H1 (cell line): Measurements from ENCODE around the gene FMO4. TPM values are rescaled to one million over a fixed set of nuclear protein-coding genes. Genes with fewer than 3 reads are reported as not detected.

ENCODE experiments used
- CTCF ChIA-PET: fragments of 300-600 bp; sonication (Branson Sonifier 250); formaldehyde crosslinking; loops from one replicate; lab custom pipeline; 2021; ENCODE audit not compliant: partially characterized antibody; lab: Charles Lee
- POLR2A ChIA-PET: fragments of 300-600 bp; sonication (Branson Sonifier 250); formaldehyde crosslinking; loops from one replicate; lab custom pipeline; 2021; ENCODE audit warnings: inconsistent platforms; ENCODE audit not compliant: partially characterized antibody; lab: Charles Lee
- DNase-seq, 2 experiments: peaks; one replicate each; pipeline versions ENCODE4 v3.0.0 to v3.0.0-alpha.2; 2010 to 2022; ENCODE audit warnings: low spot score in 2 of 2, low read depth in 1 of 2, mixed read lengths in 1 of 2
- FAIRE-seq: peaks from 2 replicates; lab custom pipeline; 2011; peaks lifted over from hg19 to GRCh38; lab: Jason Lieb, UNC
- H2AFZ ChIP-seq: 2 replicates; pipeline ENCODE4 v1.8.1; 2012; ENCODE audit warnings: low read length, inconsistent platforms
- H2AK5ac ChIP-seq: 2 replicates; pipeline ENCODE4 v1.6.1; 2013; ENCODE audit warnings: low read depth, low read length
- H2BK120ac ChIP-seq: replicated peaks from 2 replicates; pipeline ENCODE3; 2013; ENCODE audit warnings: low read depth, low read length, inconsistent platforms
- H2BK12ac ChIP-seq: 2 replicates; pipeline ENCODE4 v1.6.1; 2013; ENCODE audit warnings: low read depth, low read length
- H2BK15ac ChIP-seq: 2 replicates; pipeline ENCODE4 v1.6.1; 2013; ENCODE audit warnings: low read length
- H2BK20ac ChIP-seq: 2 replicates; pipeline ENCODE4 v1.6.1; 2013; ENCODE audit warnings: low read length
- H2BK5ac ChIP-seq: 2 replicates; pipeline ENCODE4 v1.6.1; 2013; ENCODE audit warnings: low read depth, low read length
- H3K14ac ChIP-seq: 2 replicates; pipeline ENCODE4 v1.6.1; 2013; ENCODE audit warnings: inconsistent platforms; ENCODE audit not compliant: insufficient read length
- H3K18ac ChIP-seq: 2 replicates; pipeline ENCODE4 v1.6.1; 2013; ENCODE audit warnings: low read length; ENCODE audit errors: extremely low read depth
- H3K23ac ChIP-seq: 2 replicates; pipeline ENCODE4 v1.6.1; 2013; ENCODE audit warnings: inconsistent platforms; ENCODE audit not compliant: insufficient read length
- H3K23me2 ChIP-seq: 2 replicates; pipeline ENCODE4 v1.6.1; 2013; ENCODE audit warnings: low read depth, low read length
- H3K27ac ChIP-seq: 2 replicates; pipeline ENCODE4 v1.6.1; 2011; ENCODE audit warnings: low read depth, low read length, inconsistent platforms
- H3K27me3 ChIP-seq, 4 experiments: replicated peaks in 1 of 4; 1 replicate in 1 of 4; 2 replicates in 3 of 4; pipeline versions ENCODE4 v1.6.1 to v1.8.1; 2011 to 2013; ENCODE audit warnings: low read length in 3 of 4, mild to moderate bottlenecking in 3 of 4, inconsistent platforms in 2 of 4, mixed read lengths in 2 of 4, moderate library complexity in 1 of 4; ENCODE audit not compliant: control insufficient read depth in 3 of 4, insufficient read depth in 3 of 4; ENCODE audit errors: extremely low read depth in 1 of 4
- H3K36me3 ChIP-seq, 4 experiments: 2 replicates each; pipeline versions ENCODE4 v1.6.1 to v1.8.1; 2011 to 2013; ENCODE audit warnings: mild to moderate bottlenecking in 4 of 4, low read length in 3 of 4, moderate library complexity in 2 of 4, control low read depth in 1 of 4, inconsistent platforms in 1 of 4; ENCODE audit not compliant: insufficient read depth in 4 of 4, control insufficient read depth in 2 of 4
- H3K4ac ChIP-seq: replicated peaks from 2 replicates; pipeline ENCODE3; 2013; ENCODE audit warnings: low read length, low read depth, mixed read lengths, inconsistent platforms; ENCODE audit not compliant: insufficient read length
- H3K4me1 ChIP-seq, 4 experiments: replicated peaks in 1 of 4; 1 replicate in 1 of 4; 2 replicates in 3 of 4; pipeline versions ENCODE4 v1.6.1 to v1.8.1; 2011 to 2013; ENCODE audit warnings: low read length in 3 of 4, inconsistent platforms in 2 of 4, mixed read lengths in 1 of 4; ENCODE audit not compliant: insufficient read depth in 4 of 4, control insufficient read depth in 3 of 4
- H3K4me2 ChIP-seq, 2 experiments: 2 replicates each; pipeline versions ENCODE4 v1.6.1 to v1.8.1; 2011 to 2013; ENCODE audit warnings: low read depth in 2 of 2, low read length in 2 of 2, control low read depth in 1 of 2, inconsistent platforms in 1 of 2, mild to moderate bottlenecking in 1 of 2; ENCODE audit not compliant: insufficient read depth in 1 of 2
- H3K4me3 ChIP-seq, 4 experiments: fragments of 200-600, 300-600 bp in 1 of 4; sonication (generic), shearing (Covaris generic), sonication (Bioruptor Twin) in 1 of 4; 2 replicates each; pipeline versions ENCODE4 v1.5.1 to v1.8.1; 2011 to 2016; ENCODE audit warnings: low read length in 4 of 4, low read depth in 3 of 4, control low read depth in 2 of 4, inconsistent platforms in 2 of 4, mild to moderate bottlenecking in 2 of 4, mixed read lengths in 1 of 4, moderate library complexity in 1 of 4; ENCODE audit not compliant: insufficient read depth in 2 of 4; ENCODE audit errors: extremely low read depth in 1 of 4
- H3K56ac ChIP-seq: replicated peaks from 2 replicates; pipeline ENCODE3; 2013; ENCODE audit warnings: low read depth, mild to moderate bottlenecking, mixed read lengths, low read length, inconsistent platforms; ENCODE audit not compliant: insufficient read length
- H3K79me1 ChIP-seq: 2 replicates; pipeline ENCODE4 v1.6.1; 2013; ENCODE audit warnings: low read depth, low read length, control low read depth
- H3K79me2 ChIP-seq, 2 experiments: 2 replicates each; pipeline versions ENCODE4 v1.6.1 to v1.8.1; 2012 to 2013; ENCODE audit warnings: low read length in 2 of 2, mild to moderate bottlenecking in 2 of 2, inconsistent platforms in 1 of 2; ENCODE audit not compliant: insufficient read depth in 2 of 2, control insufficient read depth in 1 of 2
- H3K9ac ChIP-seq, 4 experiments: replicated peaks in 1 of 4; 1 replicate in 1 of 4; 2 replicates in 3 of 4; pipeline versions ENCODE4 v1.6.1 to v1.8.1; 2011 to 2013; ENCODE audit warnings: low read depth in 3 of 4, low read length in 3 of 4, control low read depth in 2 of 4, mild to moderate bottlenecking in 2 of 4, moderate library complexity in 2 of 4, inconsistent platforms in 1 of 4; ENCODE audit errors: extremely low read depth in 1 of 4
- H3K9me3 ChIP-seq, 2 experiments: 2 replicates each; pipeline versions ENCODE4 v1.6.1 to v1.8.1; 2012 to 2013; ENCODE audit warnings: mild to moderate bottlenecking in 2 of 2, moderate library complexity in 2 of 2, control low read depth in 1 of 2, inconsistent platforms in 1 of 2, low read depth in 1 of 2, low read length in 1 of 2, mixed read lengths in 1 of 2; ENCODE audit not compliant: insufficient read depth in 2 of 2
- H4K20me1 ChIP-seq, 2 experiments: replicated peaks in 1 of 2; 2 replicates each; pipeline versions ENCODE3 to v1.8.1; 2011 to 2013; ENCODE audit warnings: inconsistent platforms in 2 of 2, low read length in 2 of 2, mild to moderate bottlenecking in 1 of 2; ENCODE audit not compliant: insufficient read depth in 2 of 2, control insufficient read depth in 1 of 2
- H4K5ac ChIP-seq: 2 replicates; pipeline ENCODE4 v1.6.1; 2013; ENCODE audit warnings: low read length, low read depth, mixed read lengths, inconsistent platforms; ENCODE audit not compliant: insufficient read length
- H4K8ac ChIP-seq: 2 replicates; pipeline ENCODE4 v1.8.0; 2013; ENCODE audit warnings: mild to moderate bottlenecking, moderate library complexity, low read length, inconsistent platforms; ENCODE audit not compliant: insufficient read depth; ENCODE audit errors: extremely low read depth
- H4K91ac ChIP-seq: replicated peaks from 2 replicates; pipeline ENCODE3; 2013; ENCODE audit warnings: low read length, mixed read lengths, inconsistent platforms; ENCODE audit not compliant: insufficient read length
- ASH2L ChIP-seq: fragments of 200-600, 300-600 bp; sonication (generic); IDR thresholded peaks from one replicate; pipeline ENCODE4 v1.7.1; 2017; ENCODE audit warnings: low read length
- CREB1 ChIP-seq: IDR thresholded peaks from 2 replicates; pipeline ENCODE4 v1.6.1; 2012; ENCODE audit warnings: inconsistent platforms
- EP300 ChIP-seq, 2 experiments: IDR thresholded peaks; 1 replicate in 1 of 2; 2 replicates in 1 of 2; pipeline ENCODE4 v1.6.1; 2011 to 2012; ENCODE audit warnings: low read depth in 2 of 2, low read length in 2 of 2, mild to moderate bottlenecking in 2 of 2, borderline replicate concordance in 1 of 2, inconsistent platforms in 1 of 2, moderate library complexity in 1 of 2
- HDAC2 ChIP-seq, 2 experiments: fragments of 300-600 bp in 1 of 2; sonication (generic) in 1 of 2; IDR thresholded peaks; 2 replicates each; pipeline ENCODE4 v1.6.1; 2011 to 2012; ENCODE audit warnings: low read depth in 2 of 2, low read length in 2 of 2, mild to moderate bottlenecking in 2 of 2, moderate library complexity in 2 of 2, borderline replicate concordance in 1 of 2, inconsistent platforms in 1 of 2
- MAX ChIP-seq: IDR thresholded peaks from 2 replicates; pipeline ENCODE4 v1.6.1; 2012; ENCODE audit warnings: inconsistent platforms
- POLR2A ChIP-seq, 2 experiments: IDR thresholded peaks; 1 replicate in 1 of 2; 2 replicates in 1 of 2; pipeline ENCODE4 v1.6.1; 2011; ENCODE audit warnings: low read depth in 2 of 2, low read length in 2 of 2, mild to moderate bottlenecking in 2 of 2; ENCODE audit errors: control extremely low read depth in 1 of 2
- POU5F1 ChIP-seq: IDR thresholded peaks from 2 replicates; pipeline ENCODE4 v1.6.1; 2011; ENCODE audit warnings: low read depth, mild to moderate bottlenecking, low read length, moderate library complexity
- SP1 ChIP-seq: IDR thresholded peaks from 2 replicates; pipeline ENCODE4 v1.6.1; 2011; ENCODE audit warnings: low read depth, low read length
- TBP ChIP-seq: IDR thresholded peaks from 2 replicates; pipeline ENCODE4 v1.6.1; 2011; ENCODE audit warnings: low read depth, low read length, improper control_type of control experiment
- TCF12 ChIP-seq: IDR thresholded peaks from 2 replicates; pipeline ENCODE4 v1.6.1; 2011; ENCODE audit warnings: low read depth, mild to moderate bottlenecking, low read length
- TEAD4 ChIP-seq: IDR thresholded peaks from 2 replicates; pipeline ENCODE4 v1.6.1; 2012; ENCODE audit warnings: low read depth, low read length, inconsistent platforms, mixed read lengths
- YY1 ChIP-seq: IDR thresholded peaks from 2 replicates; pipeline ENCODE4 v1.6.1; 2011; ENCODE audit warnings: low read depth, mild to moderate bottlenecking, low read length
- WGBS, 2 experiments: shearing (Covaris generic) in 1 of 2; methylation state at CpG; one replicate each; pipeline versions ENCODE4 v1.1.6 to v1.1.7; 2013 to 2015; ENCODE audit warnings: low lambda C conversion rate in 2 of 2, mixed read lengths in 2 of 2, inconsistent platforms in 1 of 2, low coverage in 1 of 2, missing lambda C conversion rate in 1 of 2; ENCODE audit not compliant: insufficient replicate concordance in 2 of 2, insufficient coverage in 1 of 2, insufficient read length in 1 of 2; ENCODE audit errors: extremely low coverage in 1 of 2, missing lambda C conversion rate in 1 of 2; 5-methylcytosine and 5-hydroxymethylcytosine counted together
- polyA plus RNA-seq, 7 experiments: library from polyadenylated mRNA; depleted of rRNA in 3 of 7; stranded (reverse) in 5 of 7; unstranded in 2 of 7; fragments of >200 nt in 5 of 7; fragments of 200-250 nt in 2 of 7; gene quantifications; 1 replicate in 5 of 7; 2 replicates in 1 of 7; 4 replicates in 1 of 7; pipeline versions ENCODE4 v1.2.1 to v1.2.3, GENCODE V29; 2011 to 2013; ENCODE audit warnings: missing spikeins in 2 of 7, mixed read lengths in 2 of 7
- total RNA-seq: library from RNA; stranded (reverse); fragmentation: NEBNext Ultra II Directional; extraction: Animal tissue kit (Norgen Biotek cat#: 25700); gene quantifications from 2 replicates; pipeline ENCODE4 v1.2.1, GENCODE V29; 2021

The FMO4 gene
- total and polyA plus RNA-seq, 2 of the 8 experiments (the other 6 are each of a cell fraction or from before 2014, with no cell fraction given): 1.5 to 2.3 TPM

GRCh38 chr1:171298696-171299095, 15.3 kb upstream of the FMO4 start:
- Histone ChIP-seq H3K4me1 (peaks cover 5 to 30% (median 16%) of the 10 kb centered on the region in 4 experiments; a peak in 6 of 7 replicates), H3K27ac (peak overlapping the region; percentile 72), H3K27me3 (no peaks in the 10 kb centered on the region), H2BK120ac (peak overlapping the region; percentile 51), H2BK12ac (0 out of 2 replicates have a peak overlapping the region, but pooled peaks have one; percentile 92), H4K20me1 (no peaks in the 10 kb centered on the region), H3K18ac (peak overlapping the region; percentile 62; the same call in 1 of the 2 replicates), H2BK5ac (peak overlapping the region; percentile 100; the same call in 1 of the 2 replicates), H4K91ac (no peak overlapping the region), H3K4ac (no peak overlapping the region), H3K9me3 (no peaks in the 10 kb centered on the region), H3K4me2 (peak overlapping the region; percentile 20 to 30; a peak in 3 of 4 replicates), H3K4me3 (peak overlapping the region in 1 of 4 experiments; percentile 13; a peak in 1 of 8 replicates), H3K36me3 (no peaks in the 10 kb centered on the region), H2AFZ (no peak overlapping the region), H3K79me1 (no peaks in the 10 kb centered on the region), H2BK15ac (0 out of 2 replicates have a peak overlapping the region, but pooled peaks have one; percentile 18), H3K23ac (no peak overlapping the region), H3K79me2 (no peaks in the 10 kb centered on the region), H4K5ac (no peak overlapping the region), H3K14ac (no peak overlapping the region), H3K23me2 (no peaks in the 10 kb centered on the region), H4K8ac (no peak overlapping the region), H2AK5ac (no peak overlapping the region), H3K56ac (no peak overlapping the region), H2BK20ac (peak overlapping the region; percentile 93; the same call in 1 of the 2 replicates), H3K9ac (no peak overlapping the region)
- ChIA-PET CTCF (interaction anchor here (1.1 to 6.0 kb wide), 5 partner anchors 10 to 66 kb away, joined by 3 to 45 read pairs (median 3); partner anchors contain the start of gene FMO4), POLR2A (interaction anchor here (1.0 to 2.8 kb wide), 4 partner anchors 9 to 39 kb away, joined by 3 to 20 read pairs (median 7); partner anchors contain the start of gene FMO4)
- DNase-seq: no peak
- WGBS, 2 experiments: 22% methylated on average over 4 of the region's 4 CpGs; no CpG with 5 or more reads in 1 of the 2 experiments
- no peak for TF ChIP-seq YY1
- no peak for TF ChIP-seq ASH2L
- TF ChIP-seq MAX: 0 out of 2 replicates have a peak, but pooled peaks have one; percentile 17
- peak; percentile 95 for TF ChIP-seq TCF12
- peak; percentile 48; the same call in 1 of the 2 replicates for TF ChIP-seq TEAD4
- TF ChIP-seq CREB1: peak; percentile 41; the same call in 1 of the 2 replicates
- peak; percentile 91 for TF ChIP-seq POU5F1
- TF ChIP-seq SP1: 0 out of 2 replicates have a peak, but pooled peaks have one; percentile 19
- TF ChIP-seq TBP: no peak
- peak in 1 of 2 experiments; percentile 72; a peak in 1 of 3 replicates for TF ChIP-seq EP300 (IDR thresholded peaks at IDR 0.05; ENCODE audit: borderline replicate concordance in 1 of 2, low read depth in 2 of 2, low read length in 2 of 2)
- 0 out of 4 replicates have a peak, but pooled peaks of 1 of the 2 experiments have one; percentile 8 for TF ChIP-seq HDAC2 (IDR thresholded peaks at IDR 0.05; ENCODE audit: borderline replicate concordance in 1 of 2, low read depth in 2 of 2, low read length in 2 of 2)
- peak in 1 of 2 experiments; percentile 35; a peak in 1 of 3 replicates for TF ChIP-seq POLR2A (IDR thresholded peaks at IDR 0.05; ENCODE audit: control extremely low read depth in 1 of 2, low read depth in 2 of 2, low read length in 2 of 2)
- no peak for FAIRE-seq
